CD4-positive, alpha-beta T cell treated with Interleukin-4 for 1 hour (primary cell): ENCODE results near the gene ART1.
"Not testable (repeated sequence)": the region's sequence is repeated elsewhere in the genome, so short reads cannot be mapped to it uniquely, and the experiment has no call there.

Experiments
- DNase-seq, 2 donors: peaks; one replicate each; pipeline ENCODE4 v3.0.0-alpha.2; 2020 to 2022

Gene ART1, protein sequence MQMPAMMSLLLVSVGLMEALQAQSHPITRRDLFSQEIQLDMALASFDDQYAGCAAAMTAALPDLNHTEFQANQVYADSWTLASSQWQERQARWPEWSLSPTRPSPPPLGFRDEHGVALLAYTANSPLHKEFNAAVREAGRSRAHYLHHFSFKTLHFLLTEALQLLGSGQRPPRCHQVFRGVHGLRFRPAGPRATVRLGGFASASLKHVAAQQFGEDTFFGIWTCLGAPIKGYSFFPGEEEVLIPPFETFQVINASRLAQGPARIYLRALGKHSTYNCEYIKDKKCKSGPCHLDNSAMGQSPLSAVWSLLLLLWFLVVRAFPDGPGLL

DNA sequence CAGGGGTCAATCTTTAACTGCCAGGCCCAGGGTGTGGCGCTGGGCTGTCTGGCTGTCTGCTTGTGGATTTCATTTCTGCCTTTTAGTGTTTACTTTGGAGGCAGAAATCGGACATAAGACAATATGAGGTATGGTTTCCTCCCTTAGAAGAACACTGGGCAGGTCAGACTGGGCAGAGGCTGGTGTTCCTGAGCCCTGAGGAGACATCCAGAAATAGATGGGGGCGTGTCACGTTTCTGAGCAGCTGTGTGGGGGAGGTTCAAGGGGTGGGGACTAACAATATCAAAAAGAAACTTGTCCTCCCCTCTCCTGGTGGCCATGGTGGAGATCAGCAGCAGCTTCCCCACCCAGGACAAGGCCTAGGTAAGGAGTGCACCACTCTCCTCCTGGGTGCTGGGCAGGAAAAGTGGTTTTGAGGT, at the start of gene ART1:
TSS of gene ART1 (plus strand) at position 312 of the 419 bp plus-strand sequence. CDS start 14,086 bp downstream, outside the sequence.
- no peak for DNase-seq

DNA sequence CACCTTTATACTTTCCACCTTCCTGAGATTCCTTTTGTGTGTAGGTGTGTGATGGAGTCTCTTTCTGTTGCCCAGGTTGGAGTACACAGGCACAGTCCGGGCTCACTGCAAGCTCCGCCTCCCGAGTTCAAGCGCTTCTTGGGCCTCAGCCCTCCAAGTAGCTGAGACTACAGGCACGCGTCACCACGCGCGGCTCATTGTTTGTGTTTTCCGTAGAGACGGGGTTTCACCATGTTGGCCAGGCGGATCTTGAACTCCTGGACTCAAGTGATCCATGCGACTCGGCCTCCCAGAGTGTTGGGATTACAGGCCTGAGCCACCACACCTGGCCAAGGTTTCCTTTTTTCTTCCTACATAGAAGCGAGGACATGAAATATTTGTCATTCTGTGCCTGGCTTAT, 47.2 kb upstream of the ART1 start:
- DNase-seq, result not testable (repeated sequence)

DNA sequence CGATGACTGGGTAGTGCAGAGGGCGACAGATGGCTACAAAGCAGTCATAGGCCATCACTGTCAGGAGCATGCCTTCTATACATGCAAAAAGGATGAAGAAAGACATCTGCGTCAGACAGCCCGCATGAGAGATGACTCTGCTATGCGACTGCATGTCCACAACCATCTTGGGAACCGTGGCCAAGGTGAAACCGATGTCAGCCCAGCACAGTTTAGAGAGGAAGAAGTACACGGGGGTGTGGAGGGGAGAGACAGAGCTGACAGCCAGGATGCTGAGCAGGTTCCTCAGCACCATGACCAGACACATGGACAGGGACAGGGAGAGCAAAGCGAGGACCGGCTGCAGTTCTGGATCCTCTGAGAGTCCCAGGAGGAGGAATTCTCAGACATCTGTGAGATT, 44.7 kb upstream of the ART1 start:
- not testable (repeated sequence) for DNase-seq

DNA sequence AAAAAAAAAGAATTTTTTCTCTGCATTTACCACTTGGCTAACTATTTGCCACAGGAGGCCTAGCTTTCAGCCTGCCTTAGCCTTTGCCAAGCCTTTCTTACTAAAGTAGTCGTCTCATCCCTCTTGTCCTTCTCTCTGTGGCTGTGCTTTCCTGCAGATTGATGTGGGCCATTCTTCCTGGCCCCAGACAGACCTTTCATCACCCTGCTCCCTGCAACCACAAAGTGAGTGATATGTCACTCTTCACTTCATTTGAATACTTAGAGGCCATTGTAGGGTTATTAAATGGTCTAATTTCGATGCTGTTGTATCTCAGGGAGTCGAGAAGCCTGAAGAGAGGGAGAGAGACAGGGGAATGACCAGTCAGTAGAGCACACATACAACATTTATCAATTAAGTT, 40.8 kb upstream of the ART1 start:
- DNase-seq, result no peak

DNA sequence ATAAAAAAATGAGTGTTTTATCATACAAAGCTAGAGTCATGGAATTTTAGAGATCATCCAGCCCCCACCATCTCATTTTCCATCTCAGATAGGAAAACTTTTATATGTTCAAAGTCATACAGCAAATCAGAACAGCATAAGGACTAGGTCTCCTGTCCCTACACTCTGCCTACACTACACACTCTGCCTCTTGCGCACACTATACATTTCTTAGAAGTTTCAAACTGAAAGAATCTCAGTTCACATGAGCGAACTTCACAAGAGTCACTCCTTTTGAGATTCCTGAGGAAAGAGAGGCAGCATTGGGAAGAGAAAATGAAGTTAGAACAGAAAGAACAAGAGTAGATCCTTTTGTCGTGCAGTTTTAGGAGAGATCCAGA, 39.7 kb upstream of the ART1 start:
- DNase-seq, result no peak

DNA sequence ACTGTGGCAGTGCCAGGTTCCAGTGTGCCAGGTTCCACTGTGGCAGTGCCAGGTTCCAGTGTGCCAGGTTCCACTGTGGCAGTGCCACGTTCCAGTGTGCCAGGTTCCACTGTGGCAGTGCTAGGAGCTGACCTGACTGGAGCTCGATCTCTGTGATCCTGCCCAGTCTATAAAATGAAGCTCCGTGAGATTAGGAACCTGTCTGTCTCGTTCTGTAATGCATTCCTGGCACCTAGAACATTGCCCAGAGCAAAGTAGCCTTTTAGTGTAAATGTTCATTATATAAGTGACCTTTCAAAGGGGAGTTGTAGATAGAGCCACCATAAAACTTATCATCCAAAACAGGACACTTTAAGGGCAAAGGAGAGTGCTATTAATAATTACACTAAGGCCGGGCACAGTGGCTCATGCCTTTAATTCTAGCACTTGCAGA, 39.1 kb upstream of the ART1 start:
- DNase-seq, result no peak

DNA sequence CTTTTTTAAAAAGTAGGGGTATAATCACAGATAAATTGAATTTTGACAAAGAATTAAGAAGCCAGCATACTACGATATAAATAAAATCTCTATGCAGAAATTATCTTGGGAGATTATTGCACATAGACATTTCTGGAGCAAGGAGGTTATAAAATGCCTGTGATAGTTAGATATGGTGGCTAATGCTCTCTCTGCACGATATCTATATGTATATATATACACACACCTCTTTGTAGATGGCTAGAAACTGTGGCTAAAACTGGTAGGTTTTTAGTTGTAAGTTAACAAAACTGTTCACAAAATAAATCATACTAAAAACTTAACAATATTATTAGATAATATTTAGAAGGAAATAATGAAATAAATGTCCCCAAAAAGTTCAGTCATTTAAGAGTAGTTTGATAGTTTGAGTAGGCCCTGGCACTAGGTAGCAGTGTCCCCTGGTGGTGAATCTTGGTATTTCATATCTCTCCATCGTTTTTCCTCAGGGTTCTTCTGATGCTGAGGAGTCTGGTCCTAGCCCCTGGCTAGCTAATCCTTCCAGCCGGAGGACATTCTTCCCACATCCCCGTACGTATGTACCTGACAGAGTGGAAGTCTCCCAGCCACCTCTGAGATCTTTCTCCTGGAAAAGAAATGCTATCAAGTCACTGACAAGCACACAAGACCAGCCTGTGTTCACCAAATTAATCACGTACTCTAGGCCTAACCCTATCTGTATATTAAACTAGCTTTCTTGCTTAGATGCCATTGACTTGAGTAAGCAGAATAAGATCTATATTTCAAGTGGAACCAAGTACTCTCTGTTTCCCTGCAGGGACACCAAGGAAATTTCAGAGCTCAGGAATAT, 35.3 kb upstream of the ART1 start:
- DNase-seq, result peak in 1 of 2 donors; percentile 54

DNA sequence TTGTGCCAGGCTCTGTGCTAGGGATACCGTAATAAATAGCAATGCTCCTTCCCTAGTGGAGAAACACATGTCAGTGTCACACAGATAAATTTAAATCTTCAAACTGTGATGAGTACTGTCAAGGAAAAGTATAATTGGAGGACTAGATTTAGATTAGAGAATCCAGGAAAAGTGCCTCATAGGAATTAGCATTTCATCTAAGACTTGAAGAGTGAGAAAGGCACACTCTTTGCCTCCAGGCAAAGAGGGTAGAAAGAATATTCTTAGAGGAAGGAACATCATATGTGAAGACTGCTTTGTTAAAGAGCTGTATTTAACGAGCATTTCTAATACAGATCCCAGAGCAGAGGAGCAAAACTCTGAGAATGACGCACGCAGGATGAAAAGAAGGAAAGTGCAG, 34.1 kb upstream of the ART1 start:
- no peak for DNase-seq

DNA sequence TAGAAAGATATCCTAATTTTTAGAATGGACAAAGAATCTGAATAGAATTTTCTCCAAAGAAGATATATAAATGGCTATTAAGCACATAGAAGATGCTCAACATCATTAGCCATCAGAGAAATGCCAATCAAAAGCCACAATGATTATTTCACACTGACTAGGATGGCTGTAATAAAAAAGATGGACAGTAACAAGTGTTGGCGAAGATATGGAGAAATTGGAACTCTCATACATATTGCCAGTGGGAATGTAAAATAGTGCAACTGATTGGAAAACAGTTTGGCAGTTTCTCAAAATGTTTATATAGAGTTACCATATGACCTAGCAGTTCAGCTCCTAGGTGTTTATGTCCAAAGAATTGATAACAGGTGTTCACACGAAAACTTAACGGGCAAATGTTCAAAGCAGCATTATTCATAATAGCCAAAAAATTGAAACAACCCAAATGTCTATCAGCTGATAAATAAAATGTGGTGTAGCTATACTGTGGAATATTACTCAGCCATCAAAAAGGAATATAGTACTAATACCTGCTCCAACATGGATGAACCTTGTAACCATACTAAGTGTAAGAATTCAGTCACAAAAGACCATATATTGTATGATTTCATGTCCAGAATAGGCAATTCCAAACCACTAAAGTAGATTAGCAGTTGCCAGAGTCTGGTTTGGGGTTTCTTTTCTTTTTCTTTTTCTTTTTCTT, 32.8 kb upstream of the ART1 start:
- DNase-seq, result no peak

DNA sequence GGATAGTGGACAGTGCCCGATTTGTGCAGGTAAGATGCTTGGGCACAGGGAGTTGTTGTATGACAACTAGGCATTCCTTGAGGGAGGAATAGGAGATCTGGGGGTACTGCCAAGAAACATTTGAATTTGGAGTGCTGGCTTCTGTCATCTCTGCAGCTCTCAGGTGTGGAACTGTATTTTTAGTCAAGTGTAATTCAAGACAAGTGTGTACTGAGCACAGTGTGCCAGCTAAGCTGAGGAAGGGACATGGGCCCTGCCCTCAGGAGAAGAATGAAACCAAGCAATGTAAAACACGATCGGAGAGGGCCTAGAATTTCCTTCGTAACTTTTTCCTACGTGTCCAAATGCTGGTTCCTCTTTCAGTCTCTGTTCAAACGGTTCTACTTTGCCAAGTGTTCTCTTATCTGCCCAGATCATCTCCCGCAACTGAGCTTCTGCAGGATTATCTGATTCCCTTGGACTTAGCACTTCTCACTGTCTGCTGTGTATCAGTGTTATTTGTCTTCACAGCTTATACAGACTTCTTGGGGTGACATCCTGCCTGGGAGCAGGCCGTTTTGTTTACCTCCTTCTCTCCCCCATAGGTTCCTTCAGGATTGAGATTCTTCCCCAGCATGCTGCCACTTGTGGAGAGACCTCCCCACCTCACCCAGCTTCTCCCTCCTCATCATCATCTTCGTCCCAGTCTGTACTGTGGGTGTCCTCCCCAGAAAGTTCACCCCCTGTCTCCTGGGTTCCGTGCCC, 30.8 kb upstream of the ART1 start:
- no peak for DNase-seq

DNA sequence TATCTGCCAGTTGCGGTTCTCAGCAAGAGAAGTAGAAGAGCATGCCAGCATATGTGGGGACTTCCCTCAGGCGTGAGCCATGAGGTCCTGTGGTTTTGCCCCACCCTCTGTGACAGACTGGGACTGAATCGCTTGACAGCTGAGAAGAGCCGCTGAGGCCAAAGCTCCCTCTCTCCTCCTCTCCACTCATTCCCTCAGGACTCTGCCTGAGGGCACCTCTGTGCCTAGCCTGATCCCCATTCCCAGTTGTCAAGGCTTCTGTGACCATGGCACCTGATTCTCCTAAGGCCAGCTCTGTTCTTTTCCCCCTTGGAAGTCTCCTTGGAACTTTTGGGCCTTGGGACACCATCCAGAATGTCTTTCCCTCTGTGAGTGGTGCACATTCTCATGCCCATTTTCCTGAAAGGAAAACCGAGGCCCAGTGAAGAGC, 30.2 kb upstream of the ART1 start:
- DNase-seq, result peak; percentile 40 to 69

DNA sequence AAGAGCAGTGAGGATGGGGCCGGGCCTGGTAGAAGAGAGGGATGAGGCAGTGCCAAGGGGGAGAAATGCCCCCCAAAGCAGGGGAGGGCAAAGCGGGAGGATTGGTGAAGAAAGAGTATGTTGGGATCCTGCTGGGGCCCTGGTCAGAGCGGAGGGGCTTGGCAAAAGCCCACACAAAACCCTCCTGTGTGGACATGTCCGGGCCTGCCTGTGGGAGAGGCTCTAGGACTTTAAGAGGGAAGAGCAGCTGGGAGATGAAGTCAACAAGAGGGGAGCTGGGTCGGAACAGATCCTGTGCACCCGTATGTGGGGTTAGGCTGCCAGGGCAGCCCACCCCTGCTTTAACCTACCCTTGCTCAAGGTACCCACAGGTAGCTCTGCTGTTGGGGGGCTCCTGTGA, 28.9 kb upstream of the ART1 start:
- DNase-seq, result no peak

DNA sequence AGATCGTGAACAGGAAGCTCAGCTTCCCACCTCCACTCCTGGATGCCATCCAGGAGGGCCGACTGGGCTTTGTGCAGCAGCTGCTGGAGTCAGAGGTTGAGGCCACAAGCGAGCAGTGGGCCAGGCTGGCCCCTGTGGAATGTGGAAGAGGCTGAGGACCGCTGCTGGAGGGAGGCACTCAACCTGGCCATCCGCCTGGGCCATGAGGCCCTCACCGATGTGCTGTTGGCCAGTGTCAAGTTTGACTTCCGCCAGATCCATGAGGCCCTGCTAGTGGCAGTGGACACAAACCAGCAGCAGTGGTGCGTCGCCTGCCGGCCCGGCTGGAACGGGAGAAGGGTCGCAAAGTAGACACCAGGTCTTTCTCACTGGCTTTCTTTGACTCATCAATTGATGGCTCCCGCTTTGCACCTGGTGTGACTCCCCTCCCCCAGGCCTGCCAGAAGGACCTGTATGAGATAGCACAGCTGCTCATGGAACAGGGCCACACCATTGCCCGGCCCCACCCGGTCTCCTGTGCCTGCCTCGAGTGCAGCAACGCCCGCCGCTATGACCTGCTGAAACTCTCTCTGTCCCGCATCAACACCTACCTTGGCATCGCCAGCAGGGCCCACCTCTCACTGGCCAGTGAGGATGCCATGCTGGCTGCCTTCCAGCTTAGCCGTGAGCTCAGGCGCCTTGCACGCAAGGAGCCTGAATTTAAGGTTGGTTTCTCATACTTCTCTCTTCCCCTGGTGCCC, 28.0 kb upstream of the ART1 start:
- no peak for DNase-seq

DNA sequence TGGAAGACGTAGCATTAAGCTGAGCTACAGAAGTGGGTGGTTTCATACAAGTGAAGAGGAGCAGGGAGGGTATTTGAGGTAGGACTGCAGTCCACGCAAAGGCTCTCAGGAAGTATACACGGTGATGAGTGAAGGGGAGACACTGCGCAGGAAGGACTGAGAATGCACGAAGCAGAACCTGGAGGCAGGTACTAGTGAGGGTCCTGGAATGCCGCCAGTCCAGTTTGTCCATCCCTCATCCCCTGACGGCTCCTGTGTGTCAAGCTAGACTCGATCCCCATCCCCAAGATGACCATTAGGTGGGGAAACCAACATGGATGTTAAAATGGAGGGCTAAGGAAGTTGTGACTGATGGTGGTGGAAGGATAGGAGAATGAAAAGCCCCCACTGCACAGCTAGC, 26.9 kb upstream of the ART1 start:
- DNase-seq, result no peak

DNA sequence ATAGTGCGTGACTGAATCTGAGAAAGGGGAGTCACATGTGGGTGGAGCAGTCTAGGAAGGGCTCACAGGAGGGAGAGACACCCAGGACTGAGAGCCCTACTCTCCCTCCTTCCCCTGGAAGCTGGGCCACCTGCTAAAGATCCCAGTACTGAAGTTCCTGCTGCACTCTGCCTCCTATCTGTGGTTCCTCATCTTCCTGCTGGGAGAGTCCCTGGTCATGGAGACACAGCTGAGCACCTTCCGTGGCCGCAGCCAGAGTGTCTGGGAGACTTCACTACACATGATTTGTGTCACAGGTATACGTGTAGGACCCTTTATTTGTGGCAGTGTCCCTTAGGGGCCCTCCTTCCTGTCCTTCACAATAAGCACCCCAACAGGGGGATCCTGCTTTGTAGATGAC, 22.4 kb upstream of the ART1 start:
- no peak for DNase-seq

DNA sequence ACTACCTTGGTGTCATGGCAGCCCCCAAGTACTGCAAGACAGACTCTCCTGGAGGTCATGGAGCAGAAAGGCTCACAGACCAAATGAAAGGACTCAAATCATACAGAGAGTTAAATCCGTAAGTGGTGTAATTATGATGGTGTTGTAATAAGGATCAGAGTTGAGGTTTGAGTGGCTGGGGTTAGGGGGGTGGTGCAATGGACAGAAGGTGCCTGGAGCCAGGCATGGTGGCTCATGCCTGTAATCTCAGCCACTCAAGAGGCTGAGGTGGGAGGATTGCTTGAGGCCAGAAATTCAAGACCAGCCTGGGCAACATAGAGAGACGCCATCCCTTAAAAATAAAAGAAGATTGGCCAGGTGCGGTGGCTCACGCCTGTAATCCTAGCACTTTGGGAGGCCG, 21.8 kb upstream of the ART1 start:
- no peak for DNase-seq

DNA sequence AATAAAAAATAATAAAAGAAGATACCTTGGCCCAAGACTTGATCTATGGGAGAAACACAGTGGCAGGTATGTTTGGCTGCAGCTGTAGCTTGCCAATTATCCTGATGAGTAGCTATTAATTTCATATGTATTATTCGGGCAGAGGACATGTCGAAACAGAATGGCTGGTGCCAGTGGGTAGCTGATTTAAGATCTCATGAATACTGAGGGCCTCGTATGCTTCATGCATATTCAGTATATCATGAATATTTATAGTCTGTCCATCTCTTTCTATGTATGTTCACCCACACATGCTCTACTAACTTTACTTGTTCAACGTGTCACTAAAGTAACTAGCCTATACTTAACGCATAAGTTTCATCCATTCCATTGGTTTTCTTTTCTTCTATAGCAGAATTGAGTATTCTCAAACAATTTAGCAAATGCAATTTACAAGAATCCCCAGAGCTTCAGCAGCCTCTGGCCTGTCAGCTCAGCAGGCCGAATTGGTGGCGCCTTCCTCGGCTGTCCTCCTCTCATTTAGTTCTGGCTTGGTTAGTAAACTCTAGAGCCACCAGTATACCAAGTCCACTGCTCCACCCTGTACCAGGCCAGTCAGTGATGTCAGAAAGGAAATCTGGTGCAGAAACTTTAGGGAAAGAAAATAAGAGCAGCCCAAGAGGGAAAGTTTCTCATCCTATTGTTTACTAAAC, 21.0 kb upstream of the ART1 start:
- DNase-seq, result no peak

DNA sequence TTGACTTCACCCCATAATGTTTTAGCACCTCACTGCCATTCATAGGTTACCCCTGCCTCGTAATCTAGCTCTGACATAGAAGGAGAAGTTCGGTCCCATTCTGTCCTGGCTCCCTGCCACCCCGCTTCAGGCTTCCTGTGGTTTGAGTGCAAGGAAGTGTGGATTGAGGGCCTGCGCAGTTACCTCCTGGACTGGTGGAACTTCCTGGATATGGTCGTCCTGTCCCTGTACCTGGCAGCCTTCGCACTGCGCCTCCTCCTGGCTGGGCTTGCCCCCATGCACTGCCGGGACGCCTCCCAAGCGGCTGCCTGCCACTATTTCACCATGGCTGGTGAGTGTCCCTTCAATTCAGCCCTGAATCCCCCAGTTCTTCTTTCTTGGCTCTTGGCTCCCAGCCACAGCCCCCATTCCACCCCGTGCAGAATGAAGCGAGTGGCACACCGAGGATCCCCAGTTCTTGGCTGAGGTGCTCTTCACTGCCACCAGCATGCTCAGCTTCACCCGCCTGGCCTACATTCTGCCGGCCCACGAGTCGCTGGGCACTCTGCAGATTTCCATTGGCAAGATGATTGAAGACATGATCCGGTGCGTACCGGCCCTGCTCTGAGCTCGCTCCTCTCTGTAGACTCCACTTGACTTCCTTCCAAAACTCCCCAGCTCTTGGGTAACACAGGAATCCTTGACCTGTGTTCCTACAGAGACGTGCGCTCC, 18.5 kb upstream of the ART1 start:
- DNase-seq, result peak in 1 of 2 donors; percentile 32

DNA sequence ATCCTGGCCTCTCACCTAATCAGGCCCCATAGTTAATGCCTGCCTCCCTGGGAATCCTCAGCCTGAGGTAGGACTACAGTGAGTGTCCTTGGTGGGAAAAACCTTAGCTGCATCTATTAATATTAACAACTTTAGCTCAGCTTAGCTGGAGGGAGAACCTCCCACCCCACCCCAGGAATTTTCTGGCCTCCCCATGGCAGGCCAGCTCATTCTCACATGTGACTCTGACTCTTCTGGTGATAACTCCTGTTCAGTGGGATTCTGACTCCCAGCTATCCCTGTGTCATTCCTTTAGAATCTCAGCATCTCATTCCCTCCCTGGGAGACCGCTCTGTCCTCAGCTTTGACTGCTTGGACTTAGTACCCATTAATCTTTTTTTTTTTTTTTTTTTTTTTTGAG, 17.6 kb upstream of the ART1 start:
- DNase-seq, result no peak

DNA sequence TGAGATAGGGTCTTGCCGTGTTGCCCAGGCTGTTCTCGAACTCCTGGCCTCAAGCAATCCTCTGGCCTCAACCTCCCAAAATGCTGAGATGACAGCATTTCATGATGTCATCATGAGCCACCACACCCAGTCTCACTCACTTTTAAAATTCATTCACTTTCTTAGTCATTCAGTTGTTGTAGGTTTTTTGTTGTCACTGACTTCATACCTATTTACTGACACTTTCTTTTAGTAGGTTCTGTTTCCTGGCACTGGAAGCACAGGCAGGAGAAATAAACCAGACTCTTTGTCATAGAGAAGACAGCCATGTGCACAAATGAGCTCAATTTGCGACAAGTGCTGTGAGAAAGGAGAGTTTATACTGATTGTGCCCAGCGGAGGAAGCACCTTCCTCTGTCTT, 13.6 kb upstream of the ART1 start:
- DNase-seq, result no peak
